Liver (tissue), 3 donors: ENCODE measurements around the gene SEMA3C.

Source experiments
- ATF3 ChIP-seq: IDR thresholded peaks from 2 replicates; pipeline ENCODE4 v1.6.1; 2016; ENCODE audit warnings: antibody characterized with exemption
- CTCF ChIP-seq: fragments of 150-350 bp; IDR thresholded peaks from 2 replicates; pipeline ENCODE4 v1.5.1; 2017; ENCODE audit warnings: improper control_type of control experiment, low read depth, low read length; ENCODE audit not compliant: missing input control
- EGR1 ChIP-seq, 2 donors: IDR thresholded peaks; 2 replicates each; pipeline ENCODE4 v1.6.1; 2016 to 2018; ENCODE audit warnings: antibody characterized with exemption in 2 of 2, low read depth in 2 of 2
- GABPA ChIP-seq, 2 donors: IDR thresholded peaks in 1 of 2; conservative IDR thresholded peaks in 1 of 2; 2 replicates each; pipeline ENCODE4 v1.6.1; 2016; ENCODE audit warnings: antibody characterized with exemption in 2 of 2, mild to moderate bottlenecking in 1 of 2, moderate library complexity in 1 of 2
- JUND ChIP-seq, 2 donors: IDR thresholded peaks; 2 replicates each; pipeline ENCODE4 v1.6.1; 2016; ENCODE audit warnings: antibody characterized with exemption in 2 of 2
- NR2F2 ChIP-seq: IDR thresholded peaks from 2 replicates; pipeline ENCODE4 v1.6.1; 2016; ENCODE audit warnings: antibody characterized with exemption
- RAD21 ChIP-seq, 2 donors: IDR thresholded peaks; 2 replicates each; pipeline ENCODE4 v1.6.1; 2016; ENCODE audit warnings: antibody characterized with exemption in 2 of 2, mild to moderate bottlenecking in 2 of 2
- REST ChIP-seq: IDR thresholded peaks from 2 replicates; pipeline ENCODE4 v1.6.1; 2016; ENCODE audit warnings: antibody characterized with exemption, mild to moderate bottlenecking
- SP1 ChIP-seq: IDR thresholded peaks from 2 replicates; pipeline ENCODE4 v1.6.1; 2018; ENCODE audit warnings: antibody characterized with exemption, mild to moderate bottlenecking
- TAF1 ChIP-seq: conservative IDR thresholded peaks from 2 replicates; pipeline ENCODE4 v1.6.1; 2016; ENCODE audit warnings: antibody characterized with exemption, mild to moderate bottlenecking
- TF ChIP-seq, protein P1 (sequence below): IDR thresholded peaks from 2 replicates; pipeline ENCODE4 v1.6.1; 2016; ENCODE audit warnings: antibody characterized with exemption
- TF ChIP-seq, protein P2 (sequence below): IDR thresholded peaks from 2 replicates; pipeline ENCODE4 v1.6.1; 2016; ENCODE audit warnings: antibody characterized with exemption
- donor health status: healthy.
- donor health status: healthy.

GRCh38 chr7:80873140-80873539 lies 45.7 kb downstream of the SEMA3C start:
- TF ChIP-seq CTCF (no peak), SP1 (no peak), JUND (IDR thresholded peaks at IDR 0.05) (no peak), NR2F2 (no peak), RAD21 (IDR thresholded peaks at IDR 0.05) (no peak), REST (no peak), EGR1 (IDR thresholded peaks at IDR 0.05; ENCODE audit: low read depth in 2 of 2) (no peak), GABPA (IDR thresholded peaks at IDR 0.05 in 1 of 2, conservative IDR thresholded peaks at IDR 0.05 in 1 of 2) (no peak), TAF1 (no peak), ATF3 (no peak)
- TF ChIP-seq, protein P1, sequence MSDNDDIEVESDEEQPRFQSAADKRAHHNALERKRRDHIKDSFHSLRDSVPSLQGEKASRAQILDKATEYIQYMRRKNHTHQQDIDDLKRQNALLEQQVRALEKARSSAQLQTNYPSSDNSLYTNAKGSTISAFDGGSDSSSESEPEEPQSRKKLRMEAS: no peak
- TF ChIP-seq, protein P2, sequence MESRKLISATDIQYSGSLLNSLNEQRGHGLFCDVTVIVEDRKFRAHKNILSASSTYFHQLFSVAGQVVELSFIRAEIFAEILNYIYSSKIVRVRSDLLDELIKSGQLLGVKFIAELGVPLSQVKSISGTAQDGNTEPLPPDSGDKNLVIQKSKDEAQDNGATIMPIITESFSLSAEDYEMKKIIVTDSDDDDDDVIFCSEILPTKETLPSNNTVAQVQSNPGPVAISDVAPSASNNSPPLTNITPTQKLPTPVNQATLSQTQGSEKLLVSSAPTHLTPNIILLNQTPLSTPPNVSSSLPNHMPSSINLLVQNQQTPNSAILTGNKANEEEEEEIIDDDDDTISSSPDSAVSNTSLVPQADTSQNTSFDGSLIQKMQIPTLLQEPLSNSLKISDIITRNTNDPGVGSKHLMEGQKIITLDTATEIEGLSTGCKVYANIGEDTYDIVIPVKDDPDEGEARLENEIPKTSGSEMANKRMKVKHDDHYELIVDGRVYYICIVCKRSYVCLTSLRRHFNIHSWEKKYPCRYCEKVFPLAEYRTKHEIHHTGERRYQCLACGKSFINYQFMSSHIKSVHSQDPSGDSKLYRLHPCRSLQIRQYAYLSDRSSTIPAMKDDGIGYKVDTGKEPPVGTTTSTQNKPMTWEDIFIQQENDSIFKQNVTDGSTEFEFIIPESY: no peak
